Naive thymus-derived CD8-positive, alpha-beta T cell (primary cell): ENCODE measurements around the gene REV1. TPM values are rescaled to one million over a fixed set of nuclear protein-coding genes. Genes with fewer than 3 reads are reported as not detected.
A peak's percentile ranks its signal among the peaks of the same experiment; 100 is the strongest.
"Not testable (repeated sequence)": the region's sequence is repeated elsewhere in the genome, so short reads cannot be mapped to it uniquely, and the experiment has no call there.

Experiments
- ATAC-seq, 2 donors: fragments of 150-1000 bp; cut with Tn5 transposase in 1 of 2; sonication (Bioruptor Pico), chemical (Tn5 transposase) in 1 of 2; 1 replicate in 1 of 2; 2 replicates in 1 of 2; pipeline ENCODE4 v1.10.0; 2021; ENCODE audit warnings: mild to moderate bottlenecking in 2 of 2, moderate library complexity in 2 of 2
- POLR2A ChIA-PET: fragments of 350-600 bp; sonication (Branson Sonifier 250); formaldehyde crosslinking; loops from one replicate; lab custom pipeline; 2021; ENCODE audit warnings: antibody characterized with exemption; lab: Charles Lee
- DNase-seq, 10 donors: peaks; one replicate each; pipeline versions ENCODE4 v3.0.0 to v3.0.0-alpha.2; 2020 to 2022
- H3K27ac Mint-ChIP-seq, 10 donors: one replicate each; pipeline ENCODE4 v1.8.0; 2020 to 2022; ENCODE audit warnings: mild to moderate bottlenecking in 10 of 10, mixed read lengths in 10 of 10, moderate library complexity in 4 of 10, inconsistent platforms in 1 of 10
- H3K27me3 Mint-ChIP-seq, 5 donors: one replicate each; pipeline ENCODE4 v1.8.0; 2021 to 2022; ENCODE audit warnings: mixed read lengths in 5 of 5
- H3K36me3 Mint-ChIP-seq, 3 donors: one replicate each; pipeline ENCODE4 v1.8.0; 2020 to 2022; ENCODE audit warnings: mixed read lengths in 3 of 3, mild to moderate bottlenecking in 2 of 3, inconsistent platforms in 1 of 3
- H3K4me1 Mint-ChIP-seq, 4 donors: one replicate each; pipeline ENCODE4 v1.8.0; 2021 to 2022; ENCODE audit warnings: mixed read lengths in 4 of 4
- H3K4me3 Mint-ChIP-seq, 10 donors: one replicate each; pipeline ENCODE4 v1.8.0; 2020 to 2022; ENCODE audit warnings: mild to moderate bottlenecking in 10 of 10, mixed read lengths in 10 of 10, moderate library complexity in 6 of 10, inconsistent platforms in 1 of 10
- H3K9me3 Mint-ChIP-seq, 9 donors: one replicate each; pipeline ENCODE4 v1.8.0; 2020 to 2022; ENCODE audit warnings: mixed read lengths in 9 of 9, mild to moderate bottlenecking in 3 of 9, inconsistent platforms in 1 of 9, moderate library complexity in 1 of 9
- polyA plus RNA-seq, 3 donors: library from polyadenylated mRNA; unstranded; fragments of 300-500 nt; fragmentation: Illumina TruSeq; gene quantifications; one replicate each; pipeline ENCODE4 v1.2.3, GENCODE V29; 2021
- total RNA-seq, 8 experiments: library from RNA in 2 of 8; stranded (reverse) in 2 of 8; gene quantifications; one replicate each; pipeline ENCODE4 v1.2.3 and lab custom pipeline; 2021 to 2026

The REV1 gene
- total and polyA plus RNA-seq, 5 experiments from 2014 or later, result 13.0 to 79.8 (median 28.1) TPM

- Mint-ChIP-seq H3K27me3 (peaks cover 0 to 2% (median 0%) of the 10 kb centered on the region in 5 donors), H3K36me3 (peaks cover 0 to 5% (median 3%) of the 10 kb centered on the region in 3 donors), H3K9me3 (peaks cover 0 to 2% (median 0%) of the 10 kb centered on the region in 9 donors), H3K4me3 (no peak overlapping the region), H3K4me1 (peaks cover 32 to 83% (median 77%) of the 10 kb centered on the region in 4 donors), H3K27ac (peak overlapping the region in 2 of 10 donors; percentile 10 to 75)
- POLR2A ChIA-PET, result no interaction called here
- DNase-seq, result no peak
- no peak for ATAC-seq
Observed at GRCh38 chr2:99484205-99484604, 5.6 kb downstream of the REV1 start.

DNA sequence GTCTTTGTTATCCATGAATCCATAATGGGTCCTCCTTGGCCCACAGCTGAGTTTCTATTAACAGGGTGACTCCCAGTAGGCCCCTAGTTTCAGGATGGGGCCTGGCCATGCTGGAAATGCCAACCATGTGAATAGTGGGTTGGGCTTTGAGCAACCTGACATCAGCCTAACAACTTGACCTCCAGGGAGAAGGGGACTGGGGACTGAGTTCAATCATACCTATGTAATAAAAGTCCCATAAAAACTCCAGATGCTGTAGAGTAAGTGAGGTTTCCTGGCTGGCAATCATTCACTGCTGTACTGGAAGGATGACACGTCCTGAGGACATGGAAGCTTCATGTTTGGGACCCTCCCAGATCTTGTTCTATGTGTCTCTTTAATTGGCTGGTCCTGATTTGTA, 7.9 kb downstream of the REV1 start:
- POLR2A ChIA-PET, result no interaction called here
- peaks cover 0 to 5% (median 1%) of the 10 kb centered on the region in 3 donors for H3K36me3 Mint-ChIP-seq

GRCh38 chr2:99481527-99481926, 8.3 kb downstream of the REV1 start:
- Mint-ChIP-seq H3K27ac (peak overlapping the region in 1 of 10 donors; percentile 8), H3K36me3 (peaks cover 0 to 5% (median 2%) of the 10 kb centered on the region in 3 donors), H3K9me3 (no peaks in the 10 kb centered on the region), H3K4me3 (peak overlapping the region in 2 of 10 donors; percentile 16 to 31), H3K27me3 (no peaks in the 10 kb centered on the region), H3K4me1 (peaks cover 31 to 93% (median 75%) of the 10 kb centered on the region in 4 donors)
- POLR2A ChIA-PET, result no interaction called here
- DNase-seq (no peak), ATAC-seq (no peak)

More for the DNA sequence above, 7.9 kb downstream of the REV1 start:
- no peak overlapping the region for H3K4me3 Mint-ChIP-seq
- peak in 1 of 2 donors; percentile 20 for ATAC-seq
- H3K4me1 Mint-ChIP-seq, result peaks cover 35 to 93% (median 75%) of the 10 kb centered on the region in 4 donors
- peak overlapping the region in 1 of 10 donors; percentile 8 for H3K27ac Mint-ChIP-seq
- no peaks in the 10 kb centered on the region for H3K27me3 Mint-ChIP-seq
- no peaks in the 10 kb centered on the region for H3K9me3 Mint-ChIP-seq
- no peak for DNase-seq

GRCh38 chr2:99480390-99480789, 9.4 kb downstream of the REV1 start:
- Mint-ChIP-seq H3K27me3 (no peaks in the 10 kb centered on the region), H3K4me3 (peak overlapping the region in 1 of 10 donors; percentile 11), H3K36me3 (peaks cover 0 to 5% (median 2%) of the 10 kb centered on the region in 3 donors), H3K9me3 (no peaks in the 10 kb centered on the region), H3K4me1 (peaks cover 26 to 83% (median 70%) of the 10 kb centered on the region in 4 donors), H3K27ac (peak overlapping the region in 4 of 10 donors; percentile 12 to 47 (median 38))
- POLR2A ChIA-PET, result no interaction called here
- DNase-seq (no peak), ATAC-seq (no peak)

- H3K27ac Mint-ChIP-seq, result peak overlapping the region in 5 of 10 donors; percentile 0 to 68 (median 54)
- peaks cover 33 to 83% (median 73%) of the 10 kb centered on the region in 4 donors for H3K4me1 Mint-ChIP-seq
- POLR2A ChIA-PET, result no interaction called here
- H3K9me3 Mint-ChIP-seq, result no peaks in the 10 kb centered on the region
- H3K4me3 Mint-ChIP-seq, result peak overlapping the region in 5 of 10 donors; percentile 3 to 44 (median 30)
- DNase-seq (no peak), ATAC-seq (no peak)
- peaks cover 0 to 8% (median 2%) of the 10 kb centered on the region in 3 donors for H3K36me3 Mint-ChIP-seq
- no peaks in the 10 kb centered on the region for H3K27me3 Mint-ChIP-seq
Observed at GRCh38 chr2:99478632-99479031, 11.2 kb downstream of the REV1 start.

DNA sequence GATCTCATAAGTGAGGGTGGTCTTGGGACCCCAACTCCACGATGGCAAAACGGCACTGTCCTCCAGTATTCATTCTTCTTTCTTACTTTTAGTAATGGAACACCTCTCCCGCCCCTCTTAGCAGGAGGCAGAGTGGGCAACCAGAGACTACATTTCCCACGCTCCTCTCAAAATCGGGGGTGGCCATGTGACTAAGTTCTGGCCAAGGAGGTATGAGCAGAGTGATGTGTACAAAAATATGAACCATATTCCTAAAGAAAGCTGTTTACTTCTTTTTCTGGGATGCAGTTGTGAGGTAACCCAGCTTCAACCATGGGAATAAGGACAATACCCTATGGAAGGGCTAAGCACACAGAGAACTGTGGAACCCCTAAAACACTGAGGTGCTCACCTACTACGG, 12.8 kb downstream of the REV1 start:
- H3K27me3 Mint-ChIP-seq, result no peaks in the 10 kb centered on the region
- no peak overlapping the region for H3K4me3 Mint-ChIP-seq
- peaks cover 29 to 77% (median 75%) of the 10 kb centered on the region in 4 donors for H3K4me1 Mint-ChIP-seq
- H3K27ac Mint-ChIP-seq, result peak overlapping the region in 2 of 10 donors; percentile 44 to 68
- DNase-seq, result no peak
- ATAC-seq, result no peak
- POLR2A ChIA-PET, result no interaction called here
- peaks cover 0 to 8% (median 2%) of the 10 kb centered on the region in 3 donors for H3K36me3 Mint-ChIP-seq
- no peaks in the 10 kb centered on the region for H3K9me3 Mint-ChIP-seq

DNA sequence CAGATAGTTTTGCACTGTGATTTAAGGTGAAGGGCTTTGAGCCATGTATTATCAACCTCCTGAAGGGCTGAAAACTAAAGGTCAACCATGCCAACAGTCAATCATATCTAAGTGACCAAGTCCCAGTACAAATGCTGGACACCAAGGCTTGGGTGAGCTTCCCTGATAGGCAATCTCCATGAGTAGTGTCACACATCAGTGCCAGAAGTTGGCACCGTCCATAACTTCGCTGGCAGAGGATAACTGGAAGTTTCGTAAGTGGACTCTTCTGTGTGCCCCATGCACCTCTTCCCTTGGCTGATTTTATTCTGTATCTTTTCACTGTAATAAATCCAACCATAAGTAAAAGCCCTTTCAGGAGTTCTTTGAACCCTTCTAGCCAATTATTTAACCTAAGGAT, 13.2 kb downstream of the REV1 start:
- Mint-ChIP-seq H3K4me1 (peaks cover 28 to 77% (median 75%) of the 10 kb centered on the region in 4 donors), H3K4me3 (no peak overlapping the region), H3K27me3 (no peaks in the 10 kb centered on the region), H3K36me3 (peaks cover 0 to 8% (median 3%) of the 10 kb centered on the region in 3 donors), H3K9me3 (peaks cover 0 to under 1% (median 0%) of the 10 kb centered on the region in 9 donors), H3K27ac (peak overlapping the region in 1 of 10 donors; percentile 68)
- ATAC-seq, result no peak
- POLR2A ChIA-PET, result no interaction called here
- no peak for DNase-seq

DNA sequence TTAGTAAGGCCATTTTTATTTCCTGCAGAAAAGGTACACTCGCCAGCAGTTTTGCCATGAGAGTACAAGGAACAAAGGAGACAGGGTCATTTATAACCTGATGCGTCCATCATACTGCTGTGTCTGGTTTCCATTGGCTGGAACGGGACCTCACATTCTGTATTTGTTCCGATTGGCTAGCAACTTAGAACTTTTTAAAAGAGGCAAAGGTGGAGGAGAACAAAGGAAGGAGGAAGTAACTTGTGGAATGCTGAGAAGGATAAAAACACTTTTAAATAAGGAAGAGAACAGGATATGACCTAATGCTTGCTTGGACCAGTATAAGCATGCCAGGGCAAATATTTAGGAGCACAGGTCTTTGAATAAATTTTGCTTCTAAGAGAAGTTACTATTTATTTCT, 14.7 kb downstream of the REV1 start:
- Mint-ChIP-seq H3K4me3 (peak overlapping the region in 1 of 10 donors; percentile 22), H3K27ac (peak overlapping the region in 2 of 10 donors; percentile 21 to 77), H3K36me3 (peaks cover 0 to 14% (median 7%) of the 10 kb centered on the region in 3 donors), H3K4me1 (peaks cover 26 to 76% (median 75%) of the 10 kb centered on the region in 4 donors)
- POLR2A ChIA-PET, DNase-seq, H3K27me3 Mint-ChIP-seq, H3K9me3 Mint-ChIP-seq, ATAC-seq: not testable (repeated sequence)

DNA sequence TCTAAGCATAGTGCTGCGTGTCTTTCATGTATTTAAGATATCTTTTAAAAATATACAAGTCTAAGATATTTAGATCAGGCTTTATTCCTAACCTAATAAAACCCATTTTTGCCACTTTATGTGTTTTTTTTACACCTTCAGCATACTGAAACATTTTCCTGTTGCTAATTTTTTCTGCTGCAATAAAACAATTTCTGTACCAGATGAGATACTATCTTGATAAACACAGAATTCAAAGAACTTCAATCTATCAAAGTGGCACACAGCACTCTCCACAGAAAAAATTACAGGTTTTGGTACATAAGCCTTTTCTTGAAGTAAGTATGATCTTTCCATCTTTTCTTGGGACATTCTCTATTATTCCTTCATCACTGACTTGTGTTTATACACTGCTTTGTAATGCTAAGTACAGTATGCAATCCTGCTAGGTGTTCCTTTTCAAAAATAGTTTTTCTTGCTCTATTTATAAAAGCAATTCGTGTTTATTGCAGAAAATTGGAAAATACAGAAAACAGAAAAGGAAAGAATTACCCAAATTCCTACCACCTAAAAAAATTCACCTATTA, 16.2 kb downstream of the REV1 start:
- ATAC-seq, result no peak
- Mint-ChIP-seq H3K4me1 (peaks cover 27 to 75% (median 74%) of the 10 kb centered on the region in 4 donors), H3K27ac (peak overlapping the region in 3 of 10 donors; percentile 22 to 77 (median 53)), H3K27me3 (no peaks in the 10 kb centered on the region), H3K36me3 (peaks cover 0 to 14% (median 7%) of the 10 kb centered on the region in 3 donors), H3K4me3 (no peak overlapping the region), H3K9me3 (peaks cover 0 to 5% (median 0%) of the 10 kb centered on the region in 9 donors)
- DNase-seq, result no peak
- POLR2A ChIA-PET, result no interaction called here

DNA sequence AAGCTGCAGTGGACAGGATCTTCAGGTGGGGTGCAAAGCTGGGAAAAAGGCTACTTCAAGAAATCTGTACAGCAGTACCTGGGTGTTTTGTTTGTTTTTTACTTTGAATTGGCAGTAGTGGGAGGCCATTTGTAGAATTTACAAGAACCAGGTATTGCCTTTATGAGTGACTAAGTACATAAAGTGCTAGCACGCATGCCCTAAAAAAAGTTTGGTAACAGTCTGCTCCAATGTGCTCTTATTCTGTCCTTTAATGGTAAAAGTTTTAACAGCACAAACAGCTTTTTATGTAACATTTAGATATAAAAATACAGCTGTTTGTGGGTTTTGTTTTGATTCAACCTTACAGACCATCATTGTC, 17.2 kb downstream of the REV1 start:
- Mint-ChIP-seq H3K36me3 (peaks cover 0 to 14% (median 6%) of the 10 kb centered on the region in 3 donors), H3K27ac (peak overlapping the region in 2 of 10 donors; percentile 10 to 28), H3K4me1 (peaks cover 23 to 75% (median 69%) of the 10 kb centered on the region in 4 donors), H3K4me3 (peak overlapping the region in 1 of 10 donors; percentile 26), H3K9me3 (peaks cover 0 to 5% (median 0%) of the 10 kb centered on the region in 9 donors), H3K27me3 (no peaks in the 10 kb centered on the region)
- DNase-seq (no peak), ATAC-seq (no peak)
- POLR2A ChIA-PET, result no interaction called here

DNA sequence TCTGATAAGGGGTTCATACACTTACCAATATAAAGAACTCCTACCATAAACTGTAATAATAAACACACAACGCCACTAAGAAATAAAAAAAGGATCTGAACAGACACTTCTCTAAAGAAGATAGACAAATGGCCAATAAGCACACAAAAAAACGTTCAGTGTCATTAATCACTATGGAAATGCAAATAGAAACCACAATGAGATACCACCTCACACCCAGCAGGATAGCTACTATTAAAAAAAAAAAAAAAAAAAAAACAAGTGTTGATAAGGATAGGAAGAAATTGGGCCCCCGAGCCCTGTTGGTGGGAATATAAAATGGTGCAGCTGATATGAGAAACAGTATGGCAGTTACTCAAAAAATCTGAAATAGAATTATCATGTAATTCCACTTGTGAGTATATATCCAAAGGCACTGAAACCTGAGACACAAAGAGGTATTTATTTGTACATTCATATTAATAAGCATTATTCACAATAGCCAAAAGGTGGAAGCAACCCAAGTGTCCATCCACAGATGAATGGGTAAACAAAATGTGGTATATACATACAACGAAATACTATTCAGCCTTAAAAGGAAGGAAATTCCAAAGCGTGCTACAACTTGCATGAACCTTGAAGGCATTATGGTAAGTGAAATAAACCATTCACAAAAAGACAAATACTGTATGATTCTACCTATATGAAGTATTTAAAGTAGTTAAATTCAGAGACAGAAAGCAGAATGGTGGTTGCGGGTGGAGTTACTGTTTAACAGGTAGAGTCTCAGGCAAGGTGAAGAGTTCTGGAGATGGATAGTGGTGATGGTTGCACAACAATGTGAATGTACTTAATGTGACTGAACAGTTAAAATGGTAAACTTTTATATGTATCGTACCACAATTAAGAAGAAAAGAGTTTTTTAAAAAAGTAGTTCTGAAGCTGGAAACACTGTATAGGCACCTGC, 17.9 kb downstream of the REV1 start:
- Mint-ChIP-seq H3K4me1 (peaks cover 24 to 74% (median 69%) of the 10 kb centered on the region in 4 donors), H3K36me3 (peaks cover 0 to 12% (median 10%) of the 10 kb centered on the region in 3 donors), H3K9me3 (peaks cover 0 to 5% (median 0%) of the 10 kb centered on the region in 9 donors), H3K27me3 (no peaks in the 10 kb centered on the region), H3K4me3 (peak overlapping the region in 1 of 10 donors; percentile 0), H3K27ac (peak overlapping the region in 2 of 10 donors; percentile 10 to 35)
- DNase-seq (no peak), ATAC-seq (no peak)
- POLR2A ChIA-PET, result interaction anchor here (0.6 kb wide), 1 partner anchor 42 kb away, joined by 4 read pairs; no protein-coding TSS in a partner anchor

DNA sequence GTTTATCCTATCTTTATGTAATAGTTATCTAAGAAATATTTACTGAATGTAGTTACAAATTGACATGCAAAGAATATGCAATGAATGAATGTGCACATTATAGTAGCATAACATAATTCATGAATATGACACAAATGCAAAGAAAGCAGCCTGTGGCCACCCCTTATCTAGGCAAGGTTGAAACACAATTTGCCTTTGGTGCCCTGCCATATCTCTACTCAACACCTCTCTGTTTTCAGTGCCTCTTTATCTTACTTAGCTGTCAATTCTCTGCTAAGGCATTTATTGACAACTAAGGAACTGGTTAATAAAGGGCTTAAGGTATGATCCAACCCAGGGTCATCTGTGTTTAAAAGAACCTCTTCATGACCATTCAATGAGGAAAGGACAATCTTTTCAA, 18.9 kb downstream of the REV1 start:
- POLR2A ChIA-PET, result no interaction called here
- Mint-ChIP-seq H3K4me1 (peaks cover 24 to 68% (median 64%) of the 10 kb centered on the region in 4 donors), H3K27me3 (no peaks in the 10 kb centered on the region), H3K4me3 (no peak overlapping the region), H3K27ac (no peak overlapping the region), H3K36me3 (peaks cover 0 to 11% (median 10%) of the 10 kb centered on the region in 3 donors), H3K9me3 (peaks cover 0 to 5% (median 0%) of the 10 kb centered on the region in 9 donors)
- ATAC-seq (no peak), DNase-seq (no peak)
